ENCODE measurements around the gene TET2.

Gene TET2

GRCh38 chr4:105181259-105181658 is 34.6 kb downstream of the TET2 start:
- no peak overlapping the region for H3K4me3 ChIP-seq (ENCODE audit: low read depth, low read length)

- H3K4me3 ChIP-seq (ENCODE audit: low read depth, low read length), result no peak overlapping the region
Measured at GRCh38 chr4:105182211-105182610, 35.5 kb downstream of the TET2 start.

GRCh38 chr4:105184316-105184980 is 37.8 kb downstream of the TET2 start:
- no peak overlapping the region for H3K4me3 ChIP-seq (ENCODE audit: low read depth, low read length)

DNA sequence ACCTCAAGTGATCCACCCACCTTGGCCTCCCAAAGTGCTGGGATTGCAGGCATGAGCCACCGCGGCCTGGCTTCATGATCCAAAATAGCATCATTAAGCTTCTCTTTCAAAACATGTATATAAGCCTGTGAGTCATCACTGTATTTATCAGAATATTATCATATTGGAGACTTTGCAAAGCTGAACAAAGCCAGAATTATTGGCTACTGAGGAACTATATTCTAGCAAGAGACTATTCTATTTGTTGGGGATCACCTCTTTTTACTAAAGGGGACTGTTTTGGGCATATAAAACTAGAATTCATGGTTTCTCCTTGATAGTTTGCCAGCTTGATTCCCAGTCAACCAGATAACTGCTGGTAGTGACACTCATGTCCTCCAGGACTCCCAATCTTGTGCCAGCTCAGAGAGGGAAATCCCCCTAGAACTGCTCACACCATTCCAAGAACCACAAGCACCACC is 40.1 kb downstream of the TET2 start:
- no peak overlapping the region for H3K4me3 ChIP-seq (ENCODE audit: low read depth, low read length)

DNA sequence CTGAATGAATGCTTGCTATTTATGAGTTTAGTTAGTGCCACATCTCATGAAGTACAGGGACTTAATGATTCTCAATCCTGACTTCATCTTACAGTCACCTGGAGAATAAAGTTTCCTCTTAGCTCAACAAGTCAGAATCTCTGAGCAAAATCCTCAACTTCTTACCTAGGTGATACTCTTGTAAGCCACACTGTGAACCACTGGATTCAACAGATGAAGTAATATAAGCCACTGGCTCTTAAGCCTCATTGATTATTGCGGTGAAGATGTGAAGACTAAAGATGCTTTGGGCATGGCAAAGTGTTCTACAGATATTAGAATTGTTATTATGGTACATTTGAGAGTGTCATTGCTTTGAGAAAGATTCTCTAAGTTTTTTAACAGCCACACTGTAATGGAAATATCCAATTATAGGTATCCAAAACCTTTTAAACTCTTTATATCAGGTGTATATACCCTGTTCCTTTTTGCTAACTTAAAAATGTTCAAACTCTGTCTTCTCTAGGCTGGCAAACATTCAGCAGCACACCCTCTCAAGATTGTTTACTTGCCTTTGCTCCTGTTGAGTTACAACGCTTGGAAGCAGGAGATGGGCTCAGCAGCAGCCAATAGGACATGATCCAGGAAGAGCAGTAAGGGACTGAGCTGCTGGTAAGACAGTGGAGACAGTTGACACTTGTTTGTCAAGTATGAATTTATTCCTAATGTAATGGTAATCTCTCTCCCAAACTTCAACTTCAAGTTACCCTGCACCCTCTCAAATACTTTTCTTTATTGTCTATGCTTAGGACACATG is 43.4 kb downstream of the TET2 start:
- H3K4me3 ChIP-seq (ENCODE audit: low read depth, low read length), result no peak overlapping the region

DNA sequence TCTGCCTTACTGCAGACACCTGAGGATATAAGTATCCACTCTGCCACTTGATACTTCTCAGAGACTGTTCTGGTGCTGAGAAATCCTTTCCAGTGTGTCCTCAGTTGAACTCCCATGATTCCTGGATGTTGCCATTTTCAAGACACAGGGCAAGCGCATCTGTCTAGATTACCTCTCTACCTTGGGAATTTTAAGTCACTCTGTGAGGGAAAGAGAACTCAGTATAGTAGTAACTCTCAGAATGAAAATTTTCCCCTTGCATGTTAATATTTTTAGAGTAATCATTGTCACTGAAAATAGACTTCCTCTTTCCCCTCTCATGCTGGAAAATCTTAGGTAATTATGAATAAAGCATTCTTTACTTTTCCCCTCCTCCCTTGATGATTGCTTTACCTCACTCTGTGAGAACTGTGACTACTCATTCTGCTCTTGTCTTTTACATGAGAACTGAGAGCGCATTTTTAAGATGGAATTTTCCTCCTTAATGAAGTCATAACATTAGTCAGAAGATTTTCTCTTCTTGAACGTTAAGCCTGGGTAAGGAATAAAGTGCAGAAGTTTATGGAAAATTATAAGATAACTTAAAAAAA is 45.0 kb downstream of the TET2 start:
- no peak overlapping the region for H3K4me3 ChIP-seq (ENCODE audit: low read depth, low read length)

DNA sequence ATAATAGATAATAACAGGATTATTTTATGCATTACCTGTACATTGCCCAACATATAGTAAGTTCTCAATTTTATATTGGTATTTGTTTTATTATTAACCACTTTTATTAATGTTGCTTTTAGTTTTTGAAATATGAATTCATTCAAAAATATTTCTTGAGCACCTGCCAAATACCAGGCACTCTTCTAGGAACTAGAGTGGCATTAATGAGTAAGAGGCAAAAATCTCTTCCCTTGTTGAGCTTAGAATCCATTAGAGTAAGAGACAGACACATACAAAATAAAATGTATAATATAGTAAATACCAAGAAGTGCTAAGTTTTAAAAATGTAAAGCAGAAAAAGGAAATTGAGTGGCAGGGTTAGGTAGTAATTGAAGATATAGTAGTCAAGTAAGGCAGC is 45.8 kb downstream of the TET2 start:
- no peak overlapping the region for H3K4me3 ChIP-seq (ENCODE audit: low read depth, low read length)

GRCh38 chr4:105192910-105193309 is 46.2 kb downstream of the TET2 start:
- H3K4me3 ChIP-seq (ENCODE audit: low read depth, low read length), result no peak overlapping the region

DNA sequence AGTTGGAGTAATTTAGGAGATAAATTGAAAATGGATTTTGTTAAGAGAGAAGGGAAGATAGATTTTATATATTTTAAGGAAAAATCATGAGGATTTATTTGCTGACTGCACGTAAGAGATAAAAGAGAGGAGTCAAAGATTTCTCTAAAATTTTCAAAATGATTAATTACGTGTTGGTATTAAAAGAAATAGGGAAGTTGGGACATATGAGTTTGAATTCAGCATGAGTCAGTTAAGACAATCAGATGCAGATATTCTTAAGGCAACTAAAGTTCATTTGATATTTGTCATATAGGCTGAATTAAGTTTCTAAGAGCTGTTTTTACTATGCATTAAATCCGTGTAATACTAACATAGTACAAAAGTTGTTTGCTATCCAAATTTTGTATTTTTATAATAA is 46.9 kb downstream of the TET2 start:
- H3K4me3 ChIP-seq (ENCODE audit: low read depth, low read length), result no peak overlapping the region

GRCh38 chr4:105194328-105195231 is 47.9 kb downstream of the TET2 start:
- no peak overlapping the region for H3K4me3 ChIP-seq (ENCODE audit: low read depth, low read length)

DNA sequence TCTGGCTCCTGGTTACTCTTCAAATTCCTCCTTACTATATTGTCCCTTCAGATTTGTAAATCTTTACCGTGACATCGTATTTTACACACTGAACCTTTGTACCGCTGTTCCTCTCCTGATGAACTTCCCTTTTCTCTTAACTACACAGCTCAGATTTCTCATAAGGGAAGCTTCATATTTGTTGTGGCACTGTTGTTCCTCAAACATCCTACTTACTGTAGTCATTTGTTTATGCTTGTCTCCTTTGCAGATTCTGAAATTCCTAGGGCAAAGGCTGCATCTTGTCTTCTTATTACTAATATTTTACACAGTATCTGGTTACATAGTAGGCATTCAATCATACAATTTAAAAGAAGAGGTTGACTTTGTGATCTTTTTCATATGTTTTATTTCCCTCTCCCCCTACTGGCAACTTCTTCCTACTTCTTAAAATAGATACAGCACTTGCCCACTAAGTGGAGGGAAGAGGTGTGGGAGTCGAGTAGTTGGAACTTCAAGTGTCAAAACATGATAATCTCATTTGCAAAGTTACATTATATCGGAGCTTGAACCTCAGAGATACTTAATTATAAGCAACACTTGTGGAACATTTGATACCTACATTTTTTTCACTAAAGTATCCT is 50.0 kb downstream of the TET2 start:
- no peak overlapping the region for H3K4me3 ChIP-seq (ENCODE audit: low read depth, low read length)

DNA sequence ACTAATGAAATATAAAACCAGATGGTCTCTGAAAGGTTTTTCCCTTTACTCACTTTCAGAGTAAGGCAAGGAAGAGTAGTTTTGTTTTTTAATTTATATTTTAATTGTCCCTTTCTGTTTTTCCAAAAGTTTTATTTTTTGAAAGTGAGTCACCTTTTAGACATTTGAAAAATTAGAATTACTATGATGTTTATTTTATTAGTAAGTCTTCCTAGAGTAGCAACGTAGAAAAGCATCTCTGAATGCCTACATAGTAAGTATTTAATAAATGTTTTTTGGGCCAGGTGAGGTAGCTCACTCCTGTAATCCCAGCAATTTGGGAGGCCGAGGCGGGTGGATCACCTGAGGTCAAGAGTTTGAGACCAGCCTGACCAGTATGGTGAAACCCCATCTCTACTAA is 51.1 kb downstream of the TET2 start:
- no peak overlapping the region for H3K4me3 ChIP-seq (ENCODE audit: low read depth, low read length)

GRCh38 chr4:105198541-105198940 is 51.9 kb downstream of the TET2 start:
- no peak overlapping the region for H3K4me3 ChIP-seq (ENCODE audit: low read depth, low read length)

DNA sequence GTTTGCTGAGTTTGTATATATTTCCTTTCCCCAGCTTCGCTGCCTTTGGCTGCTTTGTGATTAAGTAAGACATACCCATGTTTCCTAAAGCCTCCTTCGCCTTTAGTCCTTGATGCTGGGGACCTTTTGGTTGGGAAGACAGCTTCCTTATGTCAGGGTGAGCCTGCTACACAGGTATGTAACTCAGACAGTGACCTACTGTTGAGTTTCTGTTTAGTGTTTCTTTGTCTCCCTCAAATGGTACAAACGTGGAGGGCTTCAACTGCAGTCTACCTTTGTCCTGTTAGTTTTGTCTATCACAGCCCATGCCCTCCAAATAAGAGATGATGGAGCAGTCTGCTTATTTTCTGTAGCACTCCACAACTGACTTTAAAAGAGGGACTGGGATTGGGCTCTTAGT is 59.5 kb downstream of the TET2 start:
- no peak overlapping the region for H3K4me3 ChIP-seq (ENCODE audit: low read depth, low read length)

DNA sequence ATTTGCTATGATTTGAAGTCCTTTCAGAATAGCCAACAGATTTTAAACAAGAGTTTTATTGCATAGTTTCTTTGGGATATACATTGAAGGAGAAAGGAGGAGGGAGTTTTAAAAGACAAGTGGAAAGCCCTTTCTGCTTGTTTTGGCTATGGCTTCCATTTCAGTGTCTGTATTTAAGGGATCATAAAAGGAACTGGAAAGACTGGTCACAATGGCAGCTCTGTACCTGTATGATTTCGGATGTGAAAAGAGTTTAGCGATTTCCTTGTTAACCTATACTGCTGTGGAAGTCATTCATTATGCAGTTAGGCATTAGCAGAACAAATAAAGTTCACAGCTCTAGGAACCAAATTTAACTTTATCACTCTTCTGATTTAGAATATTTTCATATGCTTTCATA is 60.7 kb downstream of the TET2 start:
- H3K4me3 ChIP-seq (ENCODE audit: low read depth, low read length), result no peak overlapping the region

- H3K4me3 ChIP-seq (ENCODE audit: low read depth, low read length), result no peak overlapping the region
Measured at GRCh38 chr4:105208561-105208960, 61.9 kb downstream of the TET2 start.

DNA sequence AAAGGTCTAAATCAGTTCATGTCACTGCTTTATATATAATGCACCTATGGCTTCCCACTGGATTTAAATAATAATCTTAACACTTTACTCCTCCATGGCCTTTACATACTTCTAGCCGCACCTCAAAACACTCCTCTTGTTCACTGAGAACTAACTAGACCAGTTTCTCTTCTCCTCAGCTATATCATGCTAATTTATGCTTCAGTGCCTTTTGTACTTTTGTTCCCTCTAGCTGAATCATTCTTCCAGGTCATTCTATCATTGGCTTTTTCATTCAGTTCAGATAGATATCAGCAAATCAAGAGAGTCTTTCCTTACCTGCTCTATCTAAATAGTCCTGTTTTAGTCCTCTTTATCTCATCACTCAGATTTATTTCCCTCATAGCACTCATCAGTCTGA is 64.2 kb downstream of the TET2 start:
- no peak overlapping the region for H3K4me3 ChIP-seq (ENCODE audit: low read depth, low read length)

GRCh38 chr4:105215609-105216313 is 69.1 kb downstream of the TET2 start:
- no peak overlapping the region for H3K4me3 ChIP-seq (ENCODE audit: low read depth, low read length)

GRCh38 chr4:105225500-105225899 is 78.8 kb downstream of the TET2 start:
- H3K4me3 ChIP-seq (ENCODE audit: low read depth, low read length), result no peak overlapping the region

- H3K4me3 ChIP-seq (ENCODE audit: low read depth, low read length), result no peak overlapping the region
Measured at GRCh38 chr4:105227054-105227453, 80.4 kb downstream of the TET2 start.
